CD4-positive, alpha-beta T cell treated with Interleukin-15 for 1 hour (primary cell): ENCODE results near the gene TREML2.
"Not testable (repeated sequence)": the region's sequence is repeated elsewhere in the genome, so short reads cannot be mapped to it uniquely, and the experiment has no call there.

Source experiments
- DNase-seq: peaks from one replicate; pipeline ENCODE4 v3.0.0-alpha.2; 2020

Gene TREML2

GRCh38 chr6:41200901-41201763 lies at the start of gene TREML2:
Gene TREML2 (minus strand): TSS chr6:41201149. CDS start chr6:41201008, 141 bp downstream.
- peak; percentile 60 for DNase-seq

GRCh38 chr6:41247882-41248705 lies 47.1 kb upstream of the TREML2 start:
- DNase-seq, result no peak

GRCh38 chr6:41247288-41247865 lies 46.4 kb upstream of the TREML2 start:
- DNase-seq, result no peak

- DNase-seq, result not testable (repeated sequence)
Measured at GRCh38 chr6:41246529-41246928, 45.6 kb upstream of the TREML2 start.

- DNase-seq, result no peak
Measured at GRCh38 chr6:41239467-41240159, 38.7 kb upstream of the TREML2 start.

- no peak for DNase-seq
Measured at GRCh38 chr6:41237128-41237527, 36.2 kb upstream of the TREML2 start.

- DNase-seq, result no peak
Measured at GRCh38 chr6:41236276-41236675, 35.3 kb upstream of the TREML2 start.

- DNase-seq, result no peak
Measured at GRCh38 chr6:41232667-41233066, 31.7 kb upstream of the TREML2 start.

- no peak for DNase-seq
Measured at GRCh38 chr6:41231246-41231645, 30.3 kb upstream of the TREML2 start.

GRCh38 chr6:41229721-41230120 lies 28.8 kb upstream of the TREML2 start:
- DNase-seq, result no peak

GRCh38 chr6:41228616-41229015 lies 27.7 kb upstream of the TREML2 start:
- DNase-seq, result peak; percentile 75

GRCh38 chr6:41228096-41228495 lies 27.1 kb upstream of the TREML2 start, which contains the start of gene TREML4:
Gene TREML4 (plus strand): TSS chr6:41228349. CDS start chr6:41228428, 79 bp downstream.
- DNase-seq, result no peak

- no peak for DNase-seq
Measured at GRCh38 chr6:41226752-41227151, 25.8 kb upstream of the TREML2 start.

GRCh38 chr6:41224800-41225199 lies 23.9 kb upstream of the TREML2 start:
- DNase-seq, result no peak

GRCh38 chr6:41222513-41222912 lies 21.6 kb upstream of the TREML2 start:
- no peak for DNase-seq

GRCh38 chr6:41222045-41222444 lies 21.1 kb upstream of the TREML2 start:
- no peak for DNase-seq

- DNase-seq, result no peak
Measured at GRCh38 chr6:41216616-41217015, 15.7 kb upstream of the TREML2 start.

GRCh38 chr6:41215777-41216176 lies 14.8 kb upstream of the TREML2 start:
- no peak for DNase-seq

- DNase-seq, result no peak
Measured at GRCh38 chr6:41214559-41215238, 13.8 kb upstream of the TREML2 start.

GRCh38 chr6:41209547-41210320 lies 8.8 kb upstream of the TREML2 start:
- no peak for DNase-seq

- no peak for DNase-seq
Measured at GRCh38 chr6:41208439-41209106, 7.6 kb upstream of the TREML2 start.
